ENCODE results near the gene MRPL54.
"Not testable (repeated sequence)": the region's sequence is repeated elsewhere in the genome, so short reads cannot be mapped to it uniquely, and the experiment has no call there.

Gene MRPL54

DNA sequence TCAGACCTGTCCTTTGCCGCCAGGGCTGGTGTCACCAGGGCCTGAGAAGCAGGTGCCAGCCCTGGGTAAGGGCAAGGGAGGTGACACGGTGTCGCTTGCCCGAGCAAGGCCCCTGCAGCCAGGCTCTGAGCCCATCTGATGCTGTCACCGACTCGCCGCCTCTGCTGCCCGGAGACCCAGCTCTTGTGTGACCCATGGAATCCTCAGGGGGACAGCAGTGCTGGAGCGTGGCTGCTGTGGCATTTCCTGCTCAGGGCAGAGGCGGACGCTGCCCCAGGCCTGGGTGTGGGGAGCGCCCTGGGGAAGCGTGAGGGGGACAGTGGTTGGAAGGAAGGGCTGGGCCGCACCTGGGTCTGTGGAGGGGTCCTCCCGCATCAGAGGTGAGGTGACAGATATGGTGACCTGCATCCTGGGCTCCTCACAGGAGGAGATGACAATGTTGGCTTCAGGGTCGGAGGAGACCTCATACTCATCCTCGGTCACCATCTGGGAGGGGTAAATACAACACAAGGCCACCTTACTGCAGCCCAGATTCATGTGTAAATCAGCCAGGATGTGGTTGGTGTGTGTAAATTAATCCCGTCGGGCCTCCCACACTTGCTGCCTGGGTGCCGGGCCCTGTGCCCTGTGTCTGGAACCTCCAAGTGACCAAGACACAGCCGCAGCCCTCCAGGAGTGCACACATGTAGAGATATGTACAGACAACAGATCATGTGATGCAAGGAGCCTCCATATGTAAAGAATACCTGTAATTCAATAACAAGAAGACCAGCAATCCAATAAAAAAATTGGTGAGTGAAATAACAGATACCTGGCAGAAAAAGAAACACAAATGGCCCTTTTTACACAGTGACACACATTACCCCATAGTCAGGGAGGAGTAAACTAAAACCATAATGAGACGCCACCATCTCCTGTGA, 51.3 kb downstream of the MRPL54 start:
- no peak for DNase-seq

DNA sequence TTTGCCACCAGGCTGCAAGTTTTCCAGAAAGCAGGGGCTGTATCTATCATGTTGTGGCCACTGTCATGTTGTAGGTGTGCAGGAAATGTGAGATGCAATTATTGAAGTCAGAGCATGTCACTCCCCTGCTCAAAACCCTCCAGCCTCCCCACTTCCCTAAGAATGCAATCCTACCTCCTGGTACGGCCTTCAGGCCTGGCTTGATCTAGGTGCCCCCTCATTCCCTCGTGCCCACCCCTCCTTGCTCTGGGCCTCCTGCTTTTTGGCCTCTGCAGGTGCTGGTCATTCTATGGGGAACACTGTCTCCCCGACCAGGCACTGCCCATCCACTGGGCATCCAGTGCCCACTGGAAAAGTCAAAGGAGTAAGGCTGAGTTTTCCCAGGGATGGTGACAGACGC, 52.2 kb downstream of the MRPL54 start:
- DNase-seq, result no peak

DNA sequence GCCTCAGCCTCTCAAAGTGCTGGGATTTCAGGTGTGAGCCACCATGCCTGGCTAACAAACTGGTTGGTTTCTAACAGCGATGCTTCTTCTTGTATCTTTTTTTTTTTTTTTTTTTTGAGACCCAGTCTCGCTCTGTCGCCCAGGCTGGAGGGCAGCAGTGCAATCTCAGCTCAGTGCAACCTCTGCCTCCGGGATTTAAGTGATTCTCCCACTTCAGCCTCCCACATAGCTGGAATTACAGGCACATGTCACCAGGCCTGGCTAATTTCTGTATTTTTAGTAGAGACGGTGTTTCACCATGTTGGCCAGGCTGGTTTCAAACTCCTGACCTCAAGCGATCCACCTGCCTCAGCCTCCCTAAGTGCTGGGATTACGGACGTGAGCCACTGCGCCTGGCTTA, 53.7 kb downstream of the MRPL54 start:
- DNase-seq, result not testable (repeated sequence)

DNA sequence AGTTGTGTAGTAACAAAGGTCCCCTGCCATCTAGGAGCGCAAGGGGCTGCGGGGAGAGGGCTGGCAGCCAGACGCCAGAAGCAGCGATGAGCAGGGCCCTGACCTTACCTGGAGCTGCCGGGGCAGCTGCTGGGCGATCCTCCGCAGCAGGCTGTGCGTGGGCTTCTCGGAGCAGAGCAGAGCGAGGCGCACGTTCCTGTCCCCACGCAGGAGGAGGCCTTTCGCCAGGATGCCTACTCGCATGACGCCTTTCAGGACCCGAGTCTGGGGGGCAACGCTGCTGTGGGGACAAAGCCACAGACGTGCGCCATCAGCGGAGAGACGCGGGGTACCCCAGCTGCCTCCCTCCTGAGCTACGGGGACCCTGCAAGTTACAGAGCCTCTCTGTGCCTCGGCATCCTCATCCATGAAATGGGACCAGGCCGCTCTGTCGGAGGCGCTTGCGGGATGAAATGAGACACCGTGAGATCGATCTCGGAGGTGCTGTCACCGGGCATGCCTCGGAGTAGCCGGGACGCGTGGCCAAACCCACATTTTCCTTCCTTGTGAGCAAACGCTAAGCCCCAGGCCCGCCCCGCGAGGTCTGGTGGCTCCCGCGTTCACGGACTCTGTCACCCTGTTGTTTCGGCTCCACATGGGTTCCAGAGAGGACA, 54.2 kb downstream of the MRPL54 start:
- DNase-seq, result no peak

Data from OCI-M1 (cell line).